HEK293 (cell line): ENCODE data around the gene SLC39A13.

Experiments
- CTCF ChIA-PET: fragments of 350-600 bp; formaldehyde crosslinking; extraction: SDS; loops from one replicate; lab custom pipeline; 2021; ENCODE audit warnings: antibody characterized with exemption; lab: Yijun Ruan, JAX
- POLR2A ChIA-PET: fragments of 300-600 bp; formaldehyde crosslinking; extraction: SDS; loops from one replicate; lab custom pipeline; 2020; ENCODE audit warnings: antibody characterized with exemption, inconsistent platforms; lab: Yijun Ruan, JAX
- H3K27ac ChIP-seq: fragments of 200-500 bp; sonication (Bioruptor generic); 2 replicates; pipeline ENCODE4 v1.5.1; 2014; ENCODE audit warnings: low read depth, low read length, control low read depth, inconsistent platforms; ENCODE audit errors: extremely low read depth
- H3K36me3 ChIP-seq, 2 experiments: fragments of 200-500 bp in 1 of 2; sonication (Bioruptor generic) in 1 of 2; 1 replicate in 1 of 2; 2 replicates in 1 of 2; pipeline ENCODE4 v1.5.1; 2014 to 2017; ENCODE audit warnings: inconsistent platforms in 2 of 2, low read length in 2 of 2; ENCODE audit not compliant: control insufficient read depth in 2 of 2, insufficient read depth in 1 of 2
- H3K4me1 ChIP-seq: fragments of 200-500 bp; sonication (Bioruptor generic); 2 replicates; pipeline ENCODE4 v1.5.1; 2014; ENCODE audit warnings: mild to moderate bottlenecking, low read length, inconsistent platforms; ENCODE audit not compliant: control insufficient read depth, insufficient read depth
- H3K4me3 ChIP-seq: 2 replicates; pipeline ENCODE4 v1.5.1; 2011; ENCODE audit warnings: low read depth, mild to moderate bottlenecking, control low read depth, low read length, moderate library complexity
- H3K9me3 ChIP-seq: fragments of 200-500 bp; sonication (Bioruptor generic); 2 replicates; pipeline ENCODE4 v1.5.1; 2014; ENCODE audit warnings: low read depth, low read length, inconsistent platforms; ENCODE audit not compliant: control insufficient read depth, insufficient read depth
- EGR2 ChIP-seq: fragments of 450-650 bp; formaldehyde crosslinking; IDR thresholded peaks from 2 replicates; pipeline ENCODE4 v1.5.1; 2016; ENCODE audit warnings: low read depth, missing biosample characterization, missing genetic modification characterization
- GLIS2 ChIP-seq: fragments of 450-650 bp; formaldehyde crosslinking; IDR thresholded peaks from 2 replicates; pipeline ENCODE4 v1.5.1; 2016; ENCODE audit warnings: missing biosample characterization, missing genetic modification characterization
- WT1 ChIP-seq: fragments of 450-650 bp; formaldehyde crosslinking; IDR thresholded peaks from 2 replicates; pipeline ENCODE4 v1.5.1; 2016; ENCODE audit warnings: missing biosample characterization, missing genetic modification characterization
- ZFHX2 ChIP-seq: fragments of 450-650 bp; formaldehyde crosslinking; conservative IDR thresholded peaks from 2 replicates; pipeline ENCODE4 v1.5.1; 2016; ENCODE audit warnings: missing biosample characterization, missing genetic modification characterization
- ZIC2 ChIP-seq: fragments of 450-650 bp; formaldehyde crosslinking; IDR thresholded peaks from 2 replicates; pipeline ENCODE4 v1.5.1; 2016; ENCODE audit warnings: missing biosample characterization, missing genetic modification characterization
- ZNF132 ChIP-seq: fragments of 450-650 bp; formaldehyde crosslinking; IDR thresholded peaks from 2 replicates; pipeline ENCODE4 v1.5.1; 2017; ENCODE audit warnings: missing biosample characterization, missing genetic modification characterization, borderline replicate concordance
- ZNF138 ChIP-seq: fragments of 450-650 bp; formaldehyde crosslinking; IDR thresholded peaks from 2 replicates; pipeline ENCODE4 v1.5.1; 2016; ENCODE audit warnings: missing biosample characterization, missing genetic modification characterization, borderline replicate concordance
- ZNF148 ChIP-seq: fragments of 450-650 bp; formaldehyde crosslinking; IDR thresholded peaks from 2 replicates; pipeline ENCODE4 v1.5.0; 2017; ENCODE audit warnings: missing biosample characterization, missing genetic modification characterization, borderline replicate concordance
- ZNF510 ChIP-seq: fragments of 450-650 bp; formaldehyde crosslinking; IDR thresholded peaks from 2 replicates; pipeline ENCODE4 v1.5.1; 2018; ENCODE audit warnings: mild to moderate bottlenecking, missing genetic modification characterization, missing biosample characterization; ENCODE audit not compliant: insufficient replicate concordance
- ZNF521 ChIP-seq: fragments of 450-650 bp; formaldehyde crosslinking; IDR thresholded peaks from 2 replicates; pipeline ENCODE4 v1.5.1; 2017; ENCODE audit warnings: missing biosample characterization, mild to moderate bottlenecking, missing genetic modification characterization
- ZNF629 ChIP-seq: fragments of 450-650 bp; formaldehyde crosslinking; IDR thresholded peaks from 2 replicates; pipeline ENCODE4 v1.5.1; 2017; ENCODE audit warnings: missing biosample characterization, missing genetic modification characterization
- ZSCAN5A ChIP-seq: fragments of 450-650 bp; formaldehyde crosslinking; IDR thresholded peaks from 2 replicates; pipeline ENCODE4 v1.5.1; 2016; ENCODE audit warnings: missing biosample characterization, missing genetic modification characterization

SLC39A13 gene

GRCh38 chr11:47413351-47413750 lies 5.0 kb downstream of the SLC39A13 start:
- Histone ChIP-seq H3K36me3 (peaks cover 0 to 64% of the 10 kb centered on the region in 2 experiments; a peak in 2 of 3 replicates), H3K27ac (no peak overlapping the region), H3K4me3 (no peak overlapping the region), H3K9me3 (no peaks in the 10 kb centered on the region), H3K4me1 (no peaks in the 10 kb centered on the region)
- TF ChIP-seq ZSCAN5A: no peak
- TF ChIP-seq GLIS2 (tag by site-specific recombination): peak; percentile 29; the same call in 1 of the 2 replicates
- no peak for TF ChIP-seq ZNF629 (tag by site-specific recombination)
- TF ChIP-seq ZNF138: no peak
- ChIA-PET CTCF (interaction anchor here (1.0 to 2.3 kb wide), 2 partner anchors 11 to 159 kb away, joined by 3 to 14 read pairs; no protein-coding TSS in a partner anchor), POLR2A (interaction anchor here (6.0 kb wide), 1 partner anchor 13 kb away, joined by 37 read pairs; the partner anchor contains the start of gene PSMC3)

GRCh38 chr11:47413908-47414684 lies 5.7 kb downstream of the SLC39A13 start:
- no peak overlapping the region for H3K4me3 ChIP-seq
- H3K9me3 ChIP-seq: no peaks in the 10 kb centered on the region
- H3K36me3 ChIP-seq: peaks cover 0 to 71% of the 10 kb centered on the region in 2 experiments; a peak in 2 of 3 replicates
- ChIA-PET POLR2A (interaction anchor here (0.6 kb wide), 1 partner anchor 77 kb away, joined by 3 read pairs; no protein-coding TSS in a partner anchor), CTCF (no interaction called here)
- no peak overlapping the region for H3K27ac ChIP-seq
- no peaks in the 10 kb centered on the region for H3K4me1 ChIP-seq
- TF ChIP-seq WT1 (tag by site-specific recombination) (no peak), ZFHX2 (peak; percentile 67), ZNF521 (tag by site-specific recombination) (no peak), ZIC2 (tag by site-specific recombination) (peak; percentile 50; the same call in 1 of the 2 replicates), ZNF510 (tag by site-specific recombination) (no peak), ZNF132 (tag by site-specific recombination) (no peak), ZNF148 (no peak)

GRCh38 chr11:47414685-47415070 lies 6.3 kb downstream of the SLC39A13 start:
- no peak overlapping the region for H3K27ac ChIP-seq
- POLR2A ChIA-PET: interaction anchor here (0.6 kb wide), 1 partner anchor 77 kb away, joined by 3 read pairs; no protein-coding TSS in a partner anchor
- H3K4me3 ChIP-seq: no peak overlapping the region
- TF ChIP-seq EGR2 (tag by site-specific recombination): no peak
- no peaks in the 10 kb centered on the region for H3K4me1 ChIP-seq
- H3K9me3 ChIP-seq: no peaks in the 10 kb centered on the region
- CTCF ChIA-PET: no interaction called here
- H3K36me3 ChIP-seq: peaks cover 0 to 76% of the 10 kb centered on the region in 2 experiments; a peak in 2 of 3 replicates
